CD1c-positive myeloid dendritic cell (primary cell): ENCODE results near the gene MPP4.
"Not testable (repeated sequence)": the region's sequence is repeated elsewhere in the genome, so short reads cannot be mapped to it uniquely, and the experiment has no call there.

Experiments
- DNase-seq: peaks from one replicate; pipeline ENCODE4 v3.0.0-alpha.2; 2016; ENCODE audit errors: extremely low spot score

The MPP4 gene

GRCh38 chr2:201671205-201671604, 27.2 kb downstream of the MPP4 start:
- not testable (repeated sequence) for DNase-seq

GRCh38 chr2:201669865-201670264, 28.6 kb downstream of the MPP4 start:
- DNase-seq, result no peak

- no peak for DNase-seq
Measured at GRCh38 chr2:201668402-201668910, 30.0 kb downstream of the MPP4 start.

GRCh38 chr2:201664334-201664733, 34.1 kb downstream of the MPP4 start:
- DNase-seq, result no peak

GRCh38 chr2:201661366-201661765, 37.1 kb downstream of the MPP4 start:
- no peak for DNase-seq

GRCh38 chr2:201660293-201660895, 38.0 kb downstream of the MPP4 start:
- no peak for DNase-seq

- no peak for DNase-seq
Measured at GRCh38 chr2:201656740-201657139, 41.7 kb downstream of the MPP4 start.

GRCh38 chr2:201656102-201656501, 42.3 kb downstream of the MPP4 start:
- DNase-seq, result no peak

- no peak for DNase-seq
Measured at GRCh38 chr2:201654616-201655384, 43.6 kb downstream of the MPP4 start.

- DNase-seq, result no peak
Measured at GRCh38 chr2:201653221-201653620, 45.2 kb downstream of the MPP4 start.

GRCh38 chr2:201649442-201649841, 49.0 kb downstream of the MPP4 start:
- no peak for DNase-seq

GRCh38 chr2:201647431-201647830, 51.0 kb downstream of the MPP4 start:
- DNase-seq, result no peak

GRCh38 chr2:201644001-201644400, 54.4 kb downstream of the MPP4 start:
- no peak for DNase-seq

GRCh38 chr2:201643216-201643890, 55.1 kb downstream of the MPP4 start, which contains the start of gene TMEM237:
Gene TMEM237 (minus strand): TSS chr2:201643503. CDS start chr2:201643400, 103 bp downstream.
- DNase-seq, result peak; percentile 15

- DNase-seq, result peak; percentile 88
Measured at GRCh38 chr2:201642579-201643215, 55.7 kb downstream of the MPP4 start.

GRCh38 chr2:201642086-201642578, 56.3 kb downstream of the MPP4 start:
- no peak for DNase-seq

- DNase-seq, result no peak
Measured at GRCh38 chr2:201639205-201639604, 59.2 kb downstream of the MPP4 start.

- no peak for DNase-seq
Measured at GRCh38 chr2:201638326-201638725, 60.1 kb downstream of the MPP4 start.

- DNase-seq, result no peak
Measured at GRCh38 chr2:201633661-201634249, 64.7 kb downstream of the MPP4 start.

- DNase-seq, result no peak
Measured at GRCh38 chr2:201631041-201631440, 67.4 kb downstream of the MPP4 start.

- no peak for DNase-seq
Measured at GRCh38 chr2:201630577-201630976, 67.9 kb downstream of the MPP4 start.

- no peak for DNase-seq
Measured at GRCh38 chr2:201628545-201628944, 69.9 kb downstream of the MPP4 start.
